ENCODE measurements around the gene DTWD2. TPM values are rescaled to one million over a fixed set of nuclear protein-coding genes. Genes with fewer than 3 reads are reported as not detected.
"Not testable (repeated sequence)": the region's sequence is repeated elsewhere in the genome, so short reads cannot be mapped to it uniquely, and the experiment has no call there.

The DTWD2 gene
- total RNA-seq, 2 experiments from 2014 or later, result 5.4 to 6.7 TPM

GRCh38 chr5:118883362-118883761, 105.0 kb downstream of the DTWD2 start:
- Mint-ChIP-seq H3K36me3 (ENCODE audit: low read depth) (no peaks in the 10 kb centered on the region), H3K27me3 (no peaks in the 10 kb centered on the region), H3K4me3 (no peak overlapping the region), H3K4me1 (ENCODE audit: low read depth) (no peaks in the 10 kb centered on the region), H3K27ac (no peak overlapping the region), H3K9me3 (no peaks in the 10 kb centered on the region)
- intact Hi-C loops (cut with micrococcal nuclease), result no loop called here
- ATAC-seq (no peak), DNase-seq (no peak)
- ChIA-PET POLR2A (no interaction called here), CTCF (interaction anchor here (1.6 kb wide), 1 partner anchor 14 kb away, joined by 3 read pairs; no protein-coding TSS in a partner anchor)
- no peak for TF ChIP-seq CTCF (IDR thresholded peaks at IDR 0.05)

GRCh38 chr5:118882666-118883065, 105.7 kb downstream of the DTWD2 start:
- POLR2A ChIA-PET, result no interaction called here
- Mint-ChIP-seq H3K36me3 (ENCODE audit: low read depth) (peaks cover 2% of the 10 kb centered on the region), H3K4me1 (ENCODE audit: low read depth) (no peaks in the 10 kb centered on the region), H3K4me3 (no peak overlapping the region), H3K9me3 (peaks cover 2% of the 10 kb centered on the region), H3K27me3 (no peaks in the 10 kb centered on the region), H3K27ac (no peak overlapping the region)
- no peak for TF ChIP-seq CTCF (IDR thresholded peaks at IDR 0.05)
- DNase-seq, result no peak
- CTCF ChIA-PET, result interaction anchor here (1.6 kb wide), 1 partner anchor 13 kb away, joined by 3 read pairs; no protein-coding TSS in a partner anchor
- ATAC-seq, result no peak
- intact Hi-C loops (cut with micrococcal nuclease), result no loop called here

DNA sequence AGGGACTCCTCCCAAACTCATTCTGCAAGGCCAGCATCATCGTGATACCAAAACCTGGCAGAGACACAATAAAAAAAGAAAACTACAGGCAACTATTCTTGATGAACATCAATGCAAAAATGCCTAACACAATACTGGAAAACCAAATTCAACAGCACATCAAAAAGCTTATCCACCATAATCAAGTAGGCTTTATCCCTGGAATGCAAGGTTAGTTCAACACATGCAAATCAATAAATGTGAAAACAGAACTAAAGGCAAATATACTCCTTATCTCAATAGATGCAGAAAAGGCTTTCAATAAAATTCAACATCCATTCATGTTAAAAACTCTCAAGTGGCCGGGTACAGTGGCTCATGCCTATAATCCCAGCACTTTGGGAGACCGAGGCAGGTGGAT, 111.5 kb downstream of the DTWD2 start:
- H3K27ac Mint-ChIP-seq; H3K27me3 Mint-ChIP-seq; H3K4me3 Mint-ChIP-seq; intact Hi-C loops (cut with micrococcal nuclease); ATAC-seq; H3K4me1 Mint-ChIP-seq (ENCODE audit: low read depth); CTCF ChIA-PET; DNase-seq: not testable (repeated sequence)
- H3K9me3 Mint-ChIP-seq, result peaks cover 29% of the 10 kb centered on the region
- H3K36me3 Mint-ChIP-seq (ENCODE audit: low read depth), result peaks cover 37% of the 10 kb centered on the region
- POLR2A ChIA-PET, result interaction anchor here (0.6 kb wide), 1 partner anchor 283 kb away, joined by 4 read pairs; no protein-coding TSS in a partner anchor

DNA sequence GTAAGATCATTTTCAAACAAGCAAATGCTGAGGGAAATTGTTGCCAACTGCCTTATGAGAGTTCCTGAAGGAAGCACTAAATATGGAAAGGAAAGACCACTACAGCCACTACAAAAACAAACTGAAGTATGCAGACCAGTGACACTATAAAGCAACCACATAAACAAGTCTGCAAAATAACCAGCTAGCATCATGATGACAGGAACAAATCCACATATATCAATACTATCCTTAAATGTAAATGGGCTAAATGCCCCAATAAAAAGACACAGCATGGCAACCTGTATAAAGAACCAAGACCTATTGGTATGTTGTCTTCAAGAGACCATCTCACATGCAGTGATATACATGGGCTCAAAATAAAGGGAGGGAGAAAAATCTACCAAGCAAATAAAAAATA, 113.2 kb downstream of the DTWD2 start:
- intact Hi-C loops (cut with micrococcal nuclease), result no loop called here
- Mint-ChIP-seq H3K9me3 (peaks cover 29% of the 10 kb centered on the region), H3K27me3 (no peaks in the 10 kb centered on the region), H3K27ac (no peak overlapping the region), H3K4me1 (ENCODE audit: low read depth) (no peaks in the 10 kb centered on the region), H3K4me3 (no peak overlapping the region), H3K36me3 (ENCODE audit: low read depth) (peaks cover 41% of the 10 kb centered on the region)
- DNase-seq (no peak), ATAC-seq (no peak)
- TF ChIP-seq CTCF (IDR thresholded peaks at IDR 0.05), result no peak
- ChIA-PET CTCF (no interaction called here), POLR2A (no interaction called here)

GRCh38 chr5:118873417-118873816, 114.9 kb downstream of the DTWD2 start:
- ATAC-seq (no peak), DNase-seq (no peak)
- intact Hi-C loops (cut with micrococcal nuclease), result no loop called here
- no peak overlapping the region for H3K27ac Mint-ChIP-seq
- H3K9me3 Mint-ChIP-seq, result peaks cover 29% of the 10 kb centered on the region
- no peaks in the 10 kb centered on the region for H3K27me3 Mint-ChIP-seq
- ChIA-PET POLR2A (no interaction called here), CTCF (no interaction called here)
- no peaks in the 10 kb centered on the region for H3K4me1 Mint-ChIP-seq (ENCODE audit: low read depth)
- peaks cover 41% of the 10 kb centered on the region for H3K36me3 Mint-ChIP-seq (ENCODE audit: low read depth)
- H3K4me3 Mint-ChIP-seq, result no peak overlapping the region
- TF ChIP-seq CTCF (IDR thresholded peaks at IDR 0.05), result no peak

DNA sequence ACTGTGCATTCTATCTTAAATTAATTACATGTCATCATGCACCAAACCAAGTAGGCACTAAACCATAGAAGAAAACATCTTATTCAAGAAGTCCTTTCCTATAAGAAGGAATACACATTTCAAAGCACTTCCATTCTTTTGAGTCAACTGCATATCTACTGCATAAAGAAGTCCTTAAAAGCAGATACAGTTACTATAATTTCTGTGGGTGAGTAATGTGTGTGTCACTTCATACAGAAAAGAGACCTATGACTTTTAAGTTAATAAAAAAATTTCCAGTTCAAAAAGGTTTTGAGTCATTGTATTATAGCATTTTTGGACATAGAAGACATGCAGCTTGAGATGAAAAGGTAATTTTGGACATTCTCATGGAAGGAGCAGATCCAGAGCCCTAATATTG, 125.0 kb downstream of the DTWD2 start:
- H3K27ac Mint-ChIP-seq, result no peak overlapping the region
- peaks cover 1% of the 10 kb centered on the region for H3K36me3 Mint-ChIP-seq (ENCODE audit: low read depth)
- no peak overlapping the region for H3K4me3 Mint-ChIP-seq
- intact Hi-C loops (cut with micrococcal nuclease), result no loop called here
- DNase-seq, result no peak
- H3K9me3 Mint-ChIP-seq, result no peaks in the 10 kb centered on the region
- ATAC-seq, result no peak
- no peak for TF ChIP-seq CTCF (IDR thresholded peaks at IDR 0.05)
- ChIA-PET POLR2A (no interaction called here), CTCF (no interaction called here)
- H3K27me3 Mint-ChIP-seq, result no peaks in the 10 kb centered on the region
- H3K4me1 Mint-ChIP-seq (ENCODE audit: low read depth), result no peaks in the 10 kb centered on the region
